GM18505 (cell line): ENCODE measurements around the gene TMC7.
"Not testable (repeated sequence)": the region's sequence is repeated elsewhere in the genome, so short reads cannot be mapped to it uniquely, and the experiment has no call there.

ENCODE experiments used
- ATAC-seq: cut with Tn5 transposase; IDR thresholded peaks from one replicate; pipeline ENCODE4 v1.9.1; 2021; ENCODE audit not compliant: unreplicated experiment
- POLR2A ChIP-seq: IDR thresholded peaks from 4 replicates; pipeline ENCODE4 v1.6.1; 2011; ENCODE audit warnings: borderline replicate concordance; ENCODE audit not compliant: insufficient read depth, insufficient read length; ENCODE audit errors: extremely low read depth

TMC7 gene

GRCh38 chr16:18983565-18984434, at the start of gene TMC7:
Gene TMC7 (plus strand): TSS chr16:18983934. CDS start chr16:18984064, 130 bp downstream.
- no peak for TF ChIP-seq POLR2A
- ATAC-seq = no peak

- TF ChIP-seq POLR2A = no peak
- no peak for ATAC-seq
These were observed 46.9 kb upstream of the TMC7 start for GRCh38 chr16:18936727-18937340.

- no peak for TF ChIP-seq POLR2A
- no peak for ATAC-seq
These were observed 46.3 kb upstream of the TMC7 start for GRCh38 chr16:18937390-18937789.

- no peak for TF ChIP-seq POLR2A
- ATAC-seq = no peak
These were observed 44.7 kb upstream of the TMC7 start for GRCh38 chr16:18938986-18939385.

- TF ChIP-seq POLR2A = no peak
- ATAC-seq = no peak
These were observed 42.3 kb upstream of the TMC7 start for GRCh38 chr16:18941471-18941870.

GRCh38 chr16:18942061-18942460, 41.7 kb upstream of the TMC7 start:
- no peak for TF ChIP-seq POLR2A
- ATAC-seq = no peak

- no peak for ATAC-seq
These were observed 40.3 kb upstream of the TMC7 start for GRCh38 chr16:18943414-18943813.

GRCh38 chr16:18945233-18945632, 38.5 kb upstream of the TMC7 start:
- no peak for TF ChIP-seq POLR2A
- ATAC-seq = no peak

More at GRCh38 chr16:18943414-18943813, 40.3 kb upstream of the TMC7 start:
- no peak for TF ChIP-seq POLR2A

GRCh38 chr16:18948372-18949020, 35.2 kb upstream of the TMC7 start:
- TF ChIP-seq POLR2A = no peak
- no peak for ATAC-seq

- no peak for ATAC-seq
- no peak for TF ChIP-seq POLR2A
These were observed 33.1 kb upstream of the TMC7 start for GRCh38 chr16:18950469-18951185.

GRCh38 chr16:18953547-18953946, 30.2 kb upstream of the TMC7 start:
- TF ChIP-seq POLR2A = no peak
- ATAC-seq = no peak

GRCh38 chr16:18955874-18956580, 27.7 kb upstream of the TMC7 start:
- ATAC-seq = not testable (repeated sequence)

GRCh38 chr16:18956658-18957241, 27.0 kb upstream of the TMC7 start:
- ATAC-seq = not testable (repeated sequence)

GRCh38 chr16:18958621-18959029, 25.1 kb upstream of the TMC7 start:
- ATAC-seq = no peak
- no peak for TF ChIP-seq POLR2A
